HEK293T (cell line): ENCODE data around the gene PLCXD3.

ENCODE experiments used
- CTCF ChIA-PET: fragments of 350-600 bp; formaldehyde crosslinking; extraction: SDS; loops from one replicate; lab custom pipeline; 2021; ENCODE audit warnings: antibody characterized with exemption, inconsistent platforms; lab: Yijun Ruan, JAX
- POLR2A ChIA-PET: fragments of 350-600 bp; formaldehyde crosslinking; extraction: SDS; loops from one replicate; lab custom pipeline; 2020; ENCODE audit warnings: antibody characterized with exemption, inconsistent platforms; lab: Yijun Ruan, JAX
- DNase-seq: peaks from one replicate; pipeline ENCODE4 v3.0.0; 2012; ENCODE audit warnings: mixed read lengths; ENCODE audit errors: extremely low spot score
- ARNT ChIP-seq: fragments of 450-650 bp; IDR thresholded peaks from 2 replicates; pipeline ENCODE4 v1.6.1; 2017; ENCODE audit warnings: mild to moderate bottlenecking
- BHLHE40 ChIP-seq: fragments of 450-650 bp; IDR thresholded peaks from 2 replicates; pipeline ENCODE4 v1.6.1; 2016; ENCODE audit warnings: mild to moderate bottlenecking, moderate library complexity, borderline replicate concordance
- CTBP1 ChIP-seq: fragments of 450-650 bp; IDR thresholded peaks from 2 replicates; pipeline ENCODE4 v1.6.1; 2016; ENCODE audit warnings: borderline replicate concordance
- ELF4 ChIP-seq: fragments of 450-650 bp; IDR thresholded peaks from 2 replicates; pipeline ENCODE4 v1.6.1; 2017; ENCODE audit warnings: antibody characterized with exemption
- FOXA1 ChIP-seq: fragments of 450-650 bp; IDR thresholded peaks from 2 replicates; pipeline ENCODE4 v1.6.1; 2016; ENCODE audit warnings: mild to moderate bottlenecking
- FOXK2 ChIP-seq: fragments of 450-650 bp; IDR thresholded peaks from 2 replicates; pipeline ENCODE4 v1.6.1; 2016; ENCODE audit warnings: mild to moderate bottlenecking
- FOXM1 ChIP-seq: fragments of 450-650 bp; IDR thresholded peaks from 2 replicates; pipeline ENCODE4 v1.6.1; 2017; ENCODE audit warnings: mild to moderate bottlenecking, borderline replicate concordance
- HDGF ChIP-seq: fragments of 450-650 bp; IDR thresholded peaks from 2 replicates; pipeline ENCODE4 v1.6.1; 2017; ENCODE audit warnings: antibody characterized with exemption, borderline replicate concordance
- L3MBTL2 ChIP-seq: fragments of 450-650 bp; conservative IDR thresholded peaks from 2 replicates; pipeline ENCODE4 v1.6.1; 2016; ENCODE audit warnings: mild to moderate bottlenecking
- LEF1 ChIP-seq: fragments of 450-650 bp; IDR thresholded peaks from 2 replicates; pipeline ENCODE4 v1.6.1; 2017; ENCODE audit warnings: mild to moderate bottlenecking, borderline replicate concordance
- NFRKB ChIP-seq: fragments of 450-650 bp; IDR thresholded peaks from 2 replicates; pipeline ENCODE4 v1.6.1; 2016; ENCODE audit warnings: mild to moderate bottlenecking, moderate library complexity
- PKNOX1 ChIP-seq: fragments of 450-650 bp; IDR thresholded peaks from 2 replicates; pipeline ENCODE4 v1.6.1; 2016
- SP1 ChIP-seq: fragments of 450-650 bp; IDR thresholded peaks from 2 replicates; pipeline ENCODE4 v1.6.1; 2017
- SUZ12 ChIP-seq: fragments of 450-650 bp; IDR thresholded peaks from 2 replicates; pipeline ENCODE4 v1.6.1; 2016; ENCODE audit warnings: mild to moderate bottlenecking
- TARDBP ChIP-seq: fragments of 450-650 bp; IDR thresholded peaks from 2 replicates; pipeline ENCODE4 v1.6.1; 2016
- ZNF384 ChIP-seq: fragments of 450-650 bp; IDR thresholded peaks from 2 replicates; pipeline ENCODE4 v1.6.1; 2016

Gene PLCXD3

GRCh38 chr5:41346609-41347008 is 163.8 kb downstream of the PLCXD3 start:
- CTCF ChIA-PET, result no interaction called here
- POLR2A ChIA-PET, result no interaction called here
- no peak for TF ChIP-seq FOXM1
- TF ChIP-seq BHLHE40, result no peak
- TF ChIP-seq ELF4, result no peak
- TF ChIP-seq TARDBP, result no peak
- no peak for TF ChIP-seq ZNF384
- TF ChIP-seq L3MBTL2, result no peak
- no peak for TF ChIP-seq PKNOX1
- TF ChIP-seq LEF1, result no peak
- TF ChIP-seq NFRKB, result no peak
- no peak for TF ChIP-seq FOXA1
- TF ChIP-seq FOXK2, result no peak
- TF ChIP-seq ARNT, result no peak
- no peak for TF ChIP-seq HDGF
- TF ChIP-seq CTBP1, result no peak
- TF ChIP-seq SP1, result no peak
- TF ChIP-seq SUZ12, result no peak
- DNase-seq, result no peak

GRCh38 chr5:41345295-41345694 is 165.1 kb downstream of the PLCXD3 start:
- TF ChIP-seq TARDBP (no peak), ARNT (no peak), L3MBTL2 (no peak), SP1 (no peak), FOXM1 (no peak), HDGF (no peak), CTBP1 (no peak), LEF1 (no peak), FOXA1 (no peak), SUZ12 (no peak), FOXK2 (no peak), ELF4 (no peak), ZNF384 (no peak), BHLHE40 (no peak), NFRKB (no peak), PKNOX1 (no peak)
- no peak for DNase-seq
- POLR2A ChIA-PET, result no interaction called here
- CTCF ChIA-PET, result no interaction called here

- POLR2A ChIA-PET, result no interaction called here
- no peak for TF ChIP-seq BHLHE40
- no peak for TF ChIP-seq ELF4
- TF ChIP-seq TARDBP, result no peak
- DNase-seq, result no peak
- CTCF ChIA-PET, result no interaction called here
These were observed 171.1 kb downstream of the PLCXD3 start for GRCh38 chr5:41339339-41339738.

- CTCF ChIA-PET, result no interaction called here
- POLR2A ChIA-PET, result no interaction called here
- TF ChIP-seq ELF4 (no peak), HDGF (no peak)
- no peak for DNase-seq
These were observed 172.2 kb downstream of the PLCXD3 start for GRCh38 chr5:41338136-41338675.

GRCh38 chr5:41337724-41338123 is 172.7 kb downstream of the PLCXD3 start:
- ChIA-PET POLR2A (no interaction called here), CTCF (no interaction called here)
- no peak for DNase-seq
- no peak for TF ChIP-seq L3MBTL2
- no peak for TF ChIP-seq PKNOX1

- ChIA-PET CTCF (no interaction called here), POLR2A (no interaction called here)
- DNase-seq, result no peak
- TF ChIP-seq CTBP1 (no peak), PKNOX1 (no peak), LEF1 (no peak), FOXM1 (no peak), FOXA1 (no peak), BHLHE40 (no peak)
These were observed 173.2 kb downstream of the PLCXD3 start for GRCh38 chr5:41337216-41337615.

GRCh38 chr5:41336471-41336870 is 173.9 kb downstream of the PLCXD3 start:
- DNase-seq, result no peak
- TF ChIP-seq HDGF (no peak), PKNOX1 (no peak), SP1 (no peak)
- POLR2A ChIA-PET, result no interaction called here
- CTCF ChIA-PET, result interaction anchor here (0.7 kb wide), 1 partner anchor 432 kb away, joined by 3 read pairs; no protein-coding TSS in a partner anchor
